Fibroblast of lung (primary cell): ENCODE results near the gene L2HGDH. TPM values are rescaled to one million over a fixed set of nuclear protein-coding genes. Genes with fewer than 3 reads are reported as not detected.

Source experiments
- DNase-seq, 2 donors: peaks; one replicate each; pipeline versions ENCODE4 v3.0.0 to v3.0.0-alpha.2; 2010; ENCODE audit warnings: low read depth in 2 of 2
- H2AFZ ChIP-seq: 2 replicates; pipeline ENCODE4 v1.5.1; 2012; ENCODE audit warnings: low read length, control low read depth, inconsistent platforms
- H3K27ac ChIP-seq: 2 replicates; pipeline ENCODE4 v1.5.1; 2011; ENCODE audit warnings: low read length, control low read depth; ENCODE audit not compliant: insufficient read depth
- H3K27me3 ChIP-seq: 2 replicates; pipeline ENCODE4 v1.5.1; 2011; ENCODE audit warnings: mild to moderate bottlenecking, low read length; ENCODE audit not compliant: control insufficient read depth, insufficient read depth
- H3K36me3 ChIP-seq: 2 replicates; pipeline ENCODE4 v1.5.1; 2011; ENCODE audit warnings: low read length; ENCODE audit not compliant: control insufficient read depth, insufficient read depth
- H3K4me1 ChIP-seq: 2 replicates; pipeline ENCODE4 v1.5.1; 2011; ENCODE audit warnings: low read length; ENCODE audit not compliant: control insufficient read depth, insufficient read depth; ENCODE audit errors: extremely low read depth
- H3K4me2 ChIP-seq: 2 replicates; pipeline ENCODE4 v1.5.1; 2011; ENCODE audit warnings: low read length, control low read depth; ENCODE audit not compliant: insufficient read depth; ENCODE audit errors: extremely low read depth
- H3K4me3 ChIP-seq, 4 experiments: fragments of 200-600 bp in 1 of 4; sonication (generic) in 1 of 4; replicated peaks in 1 of 4; 2 replicates each; pipeline ENCODE4 v1.5.1; 2011 to 2016; ENCODE audit warnings: low read length in 4 of 4, low read depth in 3 of 4, mild to moderate bottlenecking in 3 of 4, control low read depth in 2 of 4, inconsistent platforms in 1 of 4, mixed read lengths in 1 of 4; ENCODE audit not compliant: insufficient read depth in 1 of 4; ENCODE audit errors: control extremely low read depth in 1 of 4
- H3K79me2 ChIP-seq: 2 replicates; pipeline ENCODE4 v1.5.1; 2012; ENCODE audit warnings: mild to moderate bottlenecking, low read length, inconsistent platforms; ENCODE audit not compliant: control insufficient read depth, insufficient read depth
- H3K9ac ChIP-seq: 2 replicates; pipeline ENCODE4 v1.5.1; 2011; ENCODE audit warnings: mild to moderate bottlenecking, low read length, control low read depth; ENCODE audit not compliant: insufficient read depth
- H3K9me3 ChIP-seq: 2 replicates; pipeline ENCODE4 v1.5.1; 2012; ENCODE audit warnings: low read depth, low read length; ENCODE audit not compliant: control insufficient read depth, insufficient read depth
- H4K20me1 ChIP-seq: 2 replicates; pipeline ENCODE4 v1.5.1; 2011; ENCODE audit warnings: low read length; ENCODE audit not compliant: control insufficient read depth, insufficient read depth; ENCODE audit errors: extremely low read depth
- CTCF ChIP-seq, 2 donors: IDR thresholded peaks in 1 of 2; conservative IDR thresholded peaks in 1 of 2; 1 replicate in 1 of 2; 2 replicates in 1 of 2; pipeline ENCODE4 v1.5.1; 2011 to 2012; ENCODE audit warnings: low read length in 2 of 2, control low read depth in 1 of 2, inconsistent platforms in 1 of 2, low read depth in 1 of 2, mild to moderate bottlenecking in 1 of 2
- EZH2 ChIP-seq: IDR thresholded peaks from 2 replicates; pipeline ENCODE4 v1.5.1; 2012; ENCODE audit warnings: low read length, control low read depth, mild to moderate bottlenecking; ENCODE audit errors: missing control alignments
- polyA plus RNA-seq, 2 donors: library from polyadenylated mRNA; depleted of rRNA in 1 of 2; stranded (reverse) in 1 of 2; unstranded in 1 of 2; fragments of >200 nt; gene quantifications; 2 replicates each; pipeline ENCODE4 v1.2.1, GENCODE V29; 2011 to 2012; ENCODE audit warnings: missing spikeins in 1 of 2
- total RNA-seq: library from RNA; depleted of rRNA; stranded (reverse); fragments of >200 nt; gene quantifications from 2 replicates; pipeline ENCODE4 v1.2.1, GENCODE V29; 2014

The L2HGDH gene
- total and polyA plus RNA-seq, 2 donors (not counting 1 experiment from before 2014, with no cell fraction given): 3.0 to 3.8 TPM

GRCh38 chr14:50340963-50341362 lies 28.9 kb upstream of the L2HGDH start:
- TF ChIP-seq CTCF (conservative IDR thresholded peaks at IDR 0.05 in 1 of 2, IDR thresholded peaks at IDR 0.05 in 1 of 2; ENCODE audit: low read depth in 1 of 2, low read length in 2 of 2): peak in 1 of 2 donors; percentile 5
- TF ChIP-seq EZH2: no peak
- H3K79me2 ChIP-seq: no peaks in the 10 kb centered on the region
- no peak overlapping the region for H3K27ac ChIP-seq
- H4K20me1 ChIP-seq: no peaks in the 10 kb centered on the region
- no peaks in the 10 kb centered on the region for H3K9me3 ChIP-seq
- peaks cover 19% of the 10 kb centered on the region for H3K4me1 ChIP-seq
- H3K36me3 ChIP-seq: no peaks in the 10 kb centered on the region
- no peak overlapping the region for H3K9ac ChIP-seq
- no peak overlapping the region for H3K4me2 ChIP-seq
- H2AFZ ChIP-seq: no peak overlapping the region
- no peaks in the 10 kb centered on the region for H3K27me3 ChIP-seq
- no peak overlapping the region for H3K4me3 ChIP-seq
- DNase-seq: no peak

DNA sequence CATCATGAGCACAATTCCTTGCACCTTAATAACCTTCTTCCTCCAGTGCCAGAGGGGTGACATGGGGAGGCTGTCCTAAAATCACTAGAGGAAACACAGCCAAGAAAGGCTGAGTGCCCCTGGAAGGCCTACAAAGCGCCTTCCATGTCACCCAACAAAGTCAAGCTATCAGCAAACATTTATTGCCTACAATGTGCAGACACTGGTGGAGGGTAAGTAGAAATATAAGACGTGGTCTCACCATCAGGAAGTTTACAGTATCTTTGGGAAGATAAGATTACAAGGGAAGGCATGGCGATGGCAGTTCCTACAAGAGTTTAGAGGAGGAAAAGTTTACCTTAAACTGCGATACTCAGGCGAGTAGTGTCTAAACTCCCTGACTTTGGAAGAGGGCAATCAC lies 28.0 kb upstream of the L2HGDH start:
- Histone ChIP-seq H3K27me3 (no peaks in the 10 kb centered on the region), H3K4me3 (no peak overlapping the region), H4K20me1 (no peaks in the 10 kb centered on the region), H3K36me3 (no peaks in the 10 kb centered on the region), H3K27ac (no peak overlapping the region), H3K9me3 (no peaks in the 10 kb centered on the region), H3K9ac (no peak overlapping the region), H3K79me2 (no peaks in the 10 kb centered on the region), H2AFZ (no peak overlapping the region), H3K4me2 (no peak overlapping the region), H3K4me1 (peaks cover 25% of the 10 kb centered on the region)
- no peak for DNase-seq
- TF ChIP-seq CTCF (conservative IDR thresholded peaks at IDR 0.05 in 1 of 2, IDR thresholded peaks at IDR 0.05 in 1 of 2; ENCODE audit: low read depth in 1 of 2, low read length in 2 of 2): no peak
- no peak for TF ChIP-seq EZH2

DNA sequence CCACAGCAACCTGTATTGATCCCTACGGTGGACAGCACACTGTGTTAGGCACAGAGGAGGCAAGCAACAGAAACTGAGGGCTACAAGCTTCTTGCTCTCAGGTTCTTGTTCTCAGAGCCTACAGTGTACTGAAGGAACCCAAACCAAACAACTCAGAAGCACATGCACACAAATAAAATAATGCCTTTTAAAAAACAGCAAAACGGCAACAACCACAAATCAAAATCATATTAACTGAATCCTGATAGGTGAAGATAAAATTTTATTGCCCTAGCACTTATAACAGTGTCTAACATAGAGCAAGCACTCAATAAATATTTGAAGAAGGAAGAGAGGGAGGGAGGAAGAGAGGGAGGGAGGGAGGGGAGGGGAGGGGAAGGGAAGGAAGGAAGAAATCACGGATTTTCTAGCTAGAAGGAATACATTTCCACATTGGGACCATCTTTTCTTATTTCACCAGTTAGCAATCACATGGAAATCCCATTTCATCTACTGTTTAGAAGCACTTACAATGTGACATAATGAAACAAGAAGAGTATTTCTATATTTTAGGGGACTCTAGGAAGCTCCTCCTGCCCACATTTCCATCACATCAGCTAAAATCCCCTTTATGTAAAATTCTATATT lies 27.3 kb upstream of the L2HGDH start:
- H3K9me3 ChIP-seq: no peaks in the 10 kb centered on the region
- peaks cover 25% of the 10 kb centered on the region for H3K4me1 ChIP-seq
- TF ChIP-seq CTCF (conservative IDR thresholded peaks at IDR 0.05 in 1 of 2, IDR thresholded peaks at IDR 0.05 in 1 of 2; ENCODE audit: low read depth in 1 of 2, low read length in 2 of 2): no peak
- no peaks in the 10 kb centered on the region for H3K36me3 ChIP-seq
- H3K9ac ChIP-seq: no peak overlapping the region
- H4K20me1 ChIP-seq: no peaks in the 10 kb centered on the region
- DNase-seq: no peak
- H2AFZ ChIP-seq: no peak overlapping the region
- no peak overlapping the region for H3K4me2 ChIP-seq
- H3K27me3 ChIP-seq: no peaks in the 10 kb centered on the region
- H3K27ac ChIP-seq: no peak overlapping the region
- no peak overlapping the region for H3K4me3 ChIP-seq
- H3K79me2 ChIP-seq: no peaks in the 10 kb centered on the region
